ENCODE data around the gene ACTMAP.

ACTMAP gene

DNA sequence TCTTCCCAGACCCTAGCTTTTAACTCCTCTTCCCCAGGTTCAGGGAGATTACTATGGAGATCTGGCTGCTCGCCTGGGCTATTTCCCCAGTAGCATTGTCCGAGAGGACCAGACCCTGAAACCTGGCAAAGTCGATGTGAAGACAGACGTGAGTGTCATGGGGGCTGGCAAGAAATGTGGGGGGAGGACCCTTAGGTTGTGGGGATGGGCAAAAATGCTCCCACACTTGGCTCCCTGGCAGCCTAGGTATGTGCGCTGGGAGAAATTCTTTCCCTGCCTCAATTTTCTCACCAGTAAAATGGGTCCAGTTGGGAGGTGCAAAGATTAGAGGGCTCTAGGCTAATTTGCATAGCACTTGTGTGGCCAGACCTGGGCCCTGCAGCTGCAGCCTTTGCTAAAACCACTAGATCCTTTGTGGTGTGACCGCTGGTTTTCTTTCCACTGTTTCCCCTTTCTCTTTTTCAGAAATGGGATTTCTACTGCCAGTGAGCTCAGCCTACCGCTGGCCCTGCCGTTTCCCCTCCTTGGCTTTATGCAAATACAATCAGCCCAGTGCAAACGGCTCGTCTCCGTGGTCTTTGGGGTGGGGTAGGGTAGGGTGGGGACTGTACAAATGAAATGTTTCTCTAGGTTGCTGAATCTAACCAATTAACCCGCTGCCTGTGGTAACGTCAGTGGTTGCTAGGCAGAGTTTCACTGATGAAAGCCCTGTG lies 26.8 kb upstream of the ACTMAP start (continued):
- TF ChIP-seq PRDM2 (tag by site-specific recombination; IDR thresholded peaks at IDR 0.05; ENCODE audit: borderline replicate concordance) = no peak
- TF ChIP-seq ZBTB11 (tag by site-specific recombination; conservative IDR thresholded peaks at IDR 0.05; ENCODE audit: low read depth) = no peak
- TF ChIP-seq ZNF16 (tag by site-specific recombination; IDR thresholded peaks at IDR 0.05; ENCODE audit: low read depth) = no peak
- TF ChIP-seq AEBP2 (tag by site-specific recombination; IDR thresholded peaks at IDR 0.05; ENCODE audit: borderline replicate concordance) = no peak
- no peak for TF ChIP-seq ZFHX2 (tag by site-specific recombination; conservative IDR thresholded peaks at IDR 0.05)
- 0 out of 2 replicates have a peak, but pooled peaks have one; percentile 21 for TF ChIP-seq ZNF24 (tag by site-specific recombination; IDR thresholded peaks at IDR 0.05)
- TF ChIP-seq ZBTB17 (tag by site-specific recombination; IDR thresholded peaks at IDR 0.05) = no peak
- TF ChIP-seq ZNF174 (tag by site-specific recombination; IDR thresholded peaks at IDR 0.05) = no peak
- TF ChIP-seq ZNF521 (tag by site-specific recombination; IDR thresholded peaks at IDR 0.05) = no peak
- TF ChIP-seq GFI1B (tag by site-specific recombination; IDR thresholded peaks at IDR 0.05) = no peak
- TF ChIP-seq, protein P1, sequence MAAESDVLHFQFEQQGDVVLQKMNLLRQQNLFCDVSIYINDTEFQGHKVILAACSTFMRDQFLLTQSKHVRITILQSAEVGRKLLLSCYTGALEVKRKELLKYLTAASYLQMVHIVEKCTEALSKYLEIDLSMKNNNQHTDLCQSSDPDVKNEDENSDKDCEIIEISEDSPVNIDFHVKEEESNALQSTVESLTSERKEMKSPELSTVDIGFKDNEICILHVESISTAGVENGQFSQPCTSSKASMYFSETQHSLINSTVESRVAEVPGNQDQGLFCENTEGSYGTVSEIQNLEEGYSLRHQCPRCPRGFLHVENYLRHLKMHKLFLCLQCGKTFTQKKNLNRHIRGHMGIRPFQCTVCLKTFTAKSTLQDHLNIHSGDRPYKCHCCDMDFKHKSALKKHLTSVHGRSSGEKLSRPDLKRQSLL (tag by site-specific recombination; IDR thresholded peaks at IDR 0.05) = 0 out of 2 replicates have a peak, but pooled peaks have one; percentile 35
- TF ChIP-seq ZNF561 (tag by site-specific recombination; IDR thresholded peaks at IDR 0.05; ENCODE audit: borderline replicate concordance) = no peak
- TF ChIP-seq ZNF560 (tag by site-specific recombination; IDR thresholded peaks at IDR 0.05; ENCODE audit: borderline replicate concordance) = no peak
- TF ChIP-seq SETDB1 (IDR thresholded peaks at IDR 0.05; ENCODE audit: insufficient read length, low read length) = no peak
- TF ChIP-seq ZNF707 (tag by site-specific recombination; IDR thresholded peaks at IDR 0.05) = no peak
- no peak for TF ChIP-seq ZNF140 (tag by site-specific recombination; IDR thresholded peaks at IDR 0.05)
- no peak for TF ChIP-seq ZNF248 (tag by site-specific recombination; IDR thresholded peaks at IDR 0.05)
- 0 out of 2 replicates have a peak, but pooled peaks have one; percentile 20 for TF ChIP-seq MYNN (tag by site-specific recombination; IDR thresholded peaks at IDR 0.05; ENCODE audit: borderline replicate concordance)
- TF ChIP-seq ZNF626 (tag by site-specific recombination; IDR thresholded peaks at IDR 0.05) = no peak
- TF ChIP-seq ZFP41 (tag by site-specific recombination; IDR thresholded peaks at IDR 0.05; ENCODE audit: borderline replicate concordance) = no peak
- peak; percentile 63; the same call in 1 of the 2 replicates for TF ChIP-seq ZNF580 (tag by site-specific recombination; IDR thresholded peaks at IDR 0.05)
- no peak for TF ChIP-seq ZNF23 (tag by site-specific recombination; IDR thresholded peaks at IDR 0.05; ENCODE audit: borderline replicate concordance)
- no peak for TF ChIP-seq ZNF223 (tag by site-specific recombination; IDR thresholded peaks at IDR 0.05)
- no peak for TF ChIP-seq KLF7 (tag by site-specific recombination; IDR thresholded peaks at IDR 0.05; ENCODE audit: borderline replicate concordance)
- TF ChIP-seq, protein P2, sequence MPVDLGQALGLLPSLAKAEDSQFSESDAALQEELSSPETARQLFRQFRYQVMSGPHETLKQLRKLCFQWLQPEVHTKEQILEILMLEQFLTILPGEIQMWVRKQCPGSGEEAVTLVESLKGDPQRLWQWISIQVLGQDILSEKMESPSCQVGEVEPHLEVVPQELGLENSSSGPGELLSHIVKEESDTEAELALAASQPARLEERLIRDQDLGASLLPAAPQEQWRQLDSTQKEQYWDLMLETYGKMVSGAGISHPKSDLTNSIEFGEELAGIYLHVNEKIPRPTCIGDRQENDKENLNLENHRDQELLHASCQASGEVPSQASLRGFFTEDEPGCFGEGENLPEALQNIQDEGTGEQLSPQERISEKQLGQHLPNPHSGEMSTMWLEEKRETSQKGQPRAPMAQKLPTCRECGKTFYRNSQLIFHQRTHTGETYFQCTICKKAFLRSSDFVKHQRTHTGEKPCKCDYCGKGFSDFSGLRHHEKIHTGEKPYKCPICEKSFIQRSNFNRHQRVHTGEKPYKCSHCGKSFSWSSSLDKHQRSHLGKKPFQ (tag by site-specific recombination; IDR thresholded peaks at IDR 0.05) = no peak
